Suprapubic skin (tissue), 4 donors: ENCODE data around the gene GDAP1L1.

Experiments
- EP300 ChIP-seq: sonication (generic); formaldehyde crosslinking; IDR thresholded peaks from one replicate; pipeline ENCODE4 v1.6.1; 2017; ENCODE audit warnings: antibody characterized with exemption
- POLR2AphosphoS5 ChIP-seq, 3 donors: sonication (generic); formaldehyde crosslinking; IDR thresholded peaks; one replicate each; pipeline ENCODE4 v1.6.1; 2017; ENCODE audit warnings: antibody characterized with exemption in 3 of 3
- TF ChIP-seq, protein P1 (sequence below), 2 donors: fragments of 200-600 bp in 1 of 2; fragments of 450-650 bp in 1 of 2; sonication (generic) in 1 of 2; IDR thresholded peaks; one replicate each; pipeline ENCODE4 v1.5.1; 2016 to 2019; ENCODE audit warnings: antibody characterized with exemption in 2 of 2, mild to moderate bottlenecking in 1 of 2, moderate library complexity in 1 of 2

- TF ChIP-seq POLR2AphosphoS5 (IDR thresholded peaks at IDR 0.05) (no peak), EP300 (no peak)
- TF ChIP-seq, protein P1, sequence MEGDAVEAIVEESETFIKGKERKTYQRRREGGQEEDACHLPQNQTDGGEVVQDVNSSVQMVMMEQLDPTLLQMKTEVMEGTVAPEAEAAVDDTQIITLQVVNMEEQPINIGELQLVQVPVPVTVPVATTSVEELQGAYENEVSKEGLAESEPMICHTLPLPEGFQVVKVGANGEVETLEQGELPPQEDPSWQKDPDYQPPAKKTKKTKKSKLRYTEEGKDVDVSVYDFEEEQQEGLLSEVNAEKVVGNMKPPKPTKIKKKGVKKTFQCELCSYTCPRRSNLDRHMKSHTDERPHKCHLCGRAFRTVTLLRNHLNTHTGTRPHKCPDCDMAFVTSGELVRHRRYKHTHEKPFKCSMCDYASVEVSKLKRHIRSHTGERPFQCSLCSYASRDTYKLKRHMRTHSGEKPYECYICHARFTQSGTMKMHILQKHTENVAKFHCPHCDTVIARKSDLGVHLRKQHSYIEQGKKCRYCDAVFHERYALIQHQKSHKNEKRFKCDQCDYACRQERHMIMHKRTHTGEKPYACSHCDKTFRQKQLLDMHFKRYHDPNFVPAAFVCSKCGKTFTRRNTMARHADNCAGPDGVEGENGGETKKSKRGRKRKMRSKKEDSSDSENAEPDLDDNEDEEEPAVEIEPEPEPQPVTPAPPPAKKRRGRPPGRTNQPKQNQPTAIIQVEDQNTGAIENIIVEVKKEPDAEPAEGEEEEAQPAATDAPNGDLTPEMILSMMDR (IDR thresholded peaks at IDR 0.05): no peak
These were observed 22.5 kb upstream of the GDAP1L1 start for GRCh38 chr20:44224637-44225036.
